Measurements from ENCODE around the gene TSEN2. TPM values are rescaled to one million over a fixed set of nuclear protein-coding genes. Genes with fewer than 3 reads are reported as not detected.

The TSEN2 gene
- total RNA-seq, 1 donor from 2014 or later, result 11.5 TPM

DNA sequence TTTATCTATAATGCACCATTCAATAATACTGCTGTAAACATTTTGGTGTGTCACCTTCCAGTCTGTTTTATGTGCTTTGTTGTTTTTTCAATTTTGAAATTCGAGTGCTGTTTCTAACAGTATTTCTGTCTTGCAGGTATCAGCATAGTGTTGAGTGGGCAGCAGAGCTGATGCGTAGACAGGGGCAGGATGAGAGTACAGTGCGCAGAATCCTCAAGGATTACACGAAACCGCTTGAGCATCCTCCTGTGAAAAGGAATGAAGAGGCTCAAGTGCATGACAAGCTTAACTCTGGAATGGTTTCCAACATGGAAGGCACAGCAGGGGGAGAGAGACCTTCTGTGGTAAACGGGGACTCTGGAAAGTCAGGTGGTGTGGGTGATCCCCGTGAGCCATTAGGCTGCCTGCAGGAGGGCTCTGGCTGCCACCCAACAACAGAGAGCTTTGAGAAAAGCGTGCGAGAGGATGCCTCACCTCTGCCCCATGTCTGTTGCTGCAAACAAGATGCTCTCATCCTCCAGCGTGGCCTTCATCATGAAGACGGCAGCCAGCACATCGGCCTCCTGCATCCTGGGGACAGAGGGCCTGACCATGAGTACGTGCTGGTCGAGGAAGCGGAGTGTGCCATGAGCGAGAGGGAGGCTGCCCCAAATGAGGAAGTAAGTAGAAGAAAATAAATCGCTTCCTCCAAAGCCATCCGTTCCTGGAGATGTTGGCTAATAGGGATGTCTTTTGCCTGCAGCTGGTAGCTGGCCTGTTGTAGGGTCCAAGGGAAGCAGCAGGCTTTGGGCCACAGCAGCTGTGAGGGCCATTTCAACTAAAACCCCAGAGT lies 19.1 kb downstream of the TSEN2 start:
- Mint-ChIP-seq H3K27ac (ENCODE audit: unreplicated experiment) (no peak overlapping the region), H3K9me3 (ENCODE audit: unreplicated experiment) (no peaks in the 10 kb centered on the region), H3K4me3 (ENCODE audit: unreplicated experiment) (no peak overlapping the region), H3K4me1 (ENCODE audit: unreplicated experiment) (peaks cover 20% of the 10 kb centered on the region), H3K27me3 (ENCODE audit: unreplicated experiment) (no peaks in the 10 kb centered on the region), H3K36me3 (ENCODE audit: unreplicated experiment) (peaks cover 18% of the 10 kb centered on the region)
- no peak for DNase-seq (ENCODE audit: extremely low spot score, unreplicated experiment)
- no peak for TF ChIP-seq CTCF (IDR thresholded peaks at IDR 0.05)

DNA sequence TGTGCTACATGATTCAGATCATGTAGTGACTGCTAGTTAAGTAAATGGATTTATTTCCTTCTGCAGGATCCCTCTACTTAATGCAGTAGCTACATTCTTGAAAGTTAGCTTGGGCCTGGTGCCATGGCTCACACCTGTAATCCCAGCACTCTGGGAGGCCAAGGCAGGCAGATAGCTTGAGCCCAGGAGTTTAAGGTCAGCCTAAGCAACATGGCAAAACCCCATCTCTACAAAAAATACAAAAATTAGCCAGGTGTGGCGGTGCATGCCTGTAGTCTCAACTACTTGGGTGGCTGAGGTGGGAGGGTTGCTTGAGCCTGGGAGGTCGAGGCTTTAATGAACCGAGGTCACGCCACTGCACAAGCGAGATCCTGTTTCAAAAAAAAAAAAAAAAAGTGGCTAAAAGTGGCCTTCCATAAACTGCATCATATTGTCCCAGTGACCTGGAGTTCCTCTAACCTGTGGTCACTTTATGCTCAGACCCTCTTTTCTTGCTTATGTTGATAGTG lies 22.0 kb downstream of the TSEN2 start:
- Mint-ChIP-seq H3K4me1 (ENCODE audit: unreplicated experiment) (peaks cover 44% of the 10 kb centered on the region), H3K36me3 (ENCODE audit: unreplicated experiment) (peaks cover 14% of the 10 kb centered on the region), H3K9me3 (ENCODE audit: unreplicated experiment) (no peaks in the 10 kb centered on the region), H3K27me3 (ENCODE audit: unreplicated experiment) (no peaks in the 10 kb centered on the region), H3K27ac (ENCODE audit: unreplicated experiment) (no peak overlapping the region), H3K4me3 (ENCODE audit: unreplicated experiment) (no peak overlapping the region)
- no peak for DNase-seq (ENCODE audit: extremely low spot score, unreplicated experiment)
- no peak for TF ChIP-seq CTCF (IDR thresholded peaks at IDR 0.05)

DNA sequence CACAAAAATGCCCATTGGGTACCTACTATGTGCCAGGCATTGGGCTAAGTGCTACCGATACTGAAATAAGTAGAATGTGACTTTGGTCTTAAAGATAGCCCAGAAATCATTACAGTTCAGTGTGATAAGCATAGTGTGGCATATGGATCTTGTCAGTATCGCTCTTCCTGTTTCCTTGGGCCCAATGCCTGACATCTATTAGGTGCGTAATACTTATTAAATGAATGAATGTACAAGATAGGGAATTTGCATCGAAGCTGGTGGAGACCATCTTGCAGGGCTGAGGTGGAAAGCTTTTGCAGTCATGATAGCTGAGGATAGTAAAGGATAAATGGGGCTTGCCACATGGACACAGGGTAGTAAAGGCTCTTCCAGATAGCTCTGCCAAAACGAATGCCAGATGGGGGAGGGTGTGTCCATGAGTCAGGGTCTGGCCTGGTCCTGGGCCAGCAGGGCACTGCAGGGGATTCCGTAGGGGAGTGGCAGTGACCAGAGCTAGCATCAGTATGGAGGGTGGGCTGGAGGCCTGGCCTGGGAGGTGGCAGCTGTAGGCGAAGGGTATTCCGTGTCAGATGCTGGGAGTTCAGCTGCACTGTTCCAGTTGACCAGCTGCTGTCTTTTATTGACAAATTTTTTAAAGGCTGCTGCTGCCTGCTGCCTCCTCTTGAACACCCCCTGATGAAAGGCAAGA lies 23.5 kb downstream of the TSEN2 start:
- TF ChIP-seq CTCF (IDR thresholded peaks at IDR 0.05), result no peak
- Mint-ChIP-seq H3K4me1 (ENCODE audit: unreplicated experiment) (peaks cover 38% of the 10 kb centered on the region), H3K27me3 (ENCODE audit: unreplicated experiment) (no peaks in the 10 kb centered on the region), H3K27ac (ENCODE audit: unreplicated experiment) (peak overlapping the region; percentile 92), H3K36me3 (ENCODE audit: unreplicated experiment) (peaks cover 11% of the 10 kb centered on the region), H3K4me3 (ENCODE audit: unreplicated experiment) (peak overlapping the region; percentile 49), H3K9me3 (ENCODE audit: unreplicated experiment) (no peaks in the 10 kb centered on the region)
- no peak for DNase-seq (ENCODE audit: extremely low spot score, unreplicated experiment)

GRCh38 chr3:12508291-12508700 lies 24.0 kb downstream of the TSEN2 start:
- Mint-ChIP-seq H3K9me3 (ENCODE audit: unreplicated experiment) (no peaks in the 10 kb centered on the region), H3K4me3 (ENCODE audit: unreplicated experiment) (peak overlapping the region; percentile 49), H3K27me3 (ENCODE audit: unreplicated experiment) (no peaks in the 10 kb centered on the region), H3K4me1 (ENCODE audit: unreplicated experiment) (peaks cover 38% of the 10 kb centered on the region), H3K27ac (ENCODE audit: unreplicated experiment) (peak overlapping the region; percentile 92), H3K36me3 (ENCODE audit: unreplicated experiment) (peaks cover 11% of the 10 kb centered on the region)
- TF ChIP-seq CTCF (IDR thresholded peaks at IDR 0.05), result no peak
- DNase-seq (ENCODE audit: extremely low spot score, unreplicated experiment), result no peak

GRCh38 chr3:12509466-12509865 lies 25.2 kb downstream of the TSEN2 start:
- Mint-ChIP-seq H3K9me3 (ENCODE audit: unreplicated experiment) (no peaks in the 10 kb centered on the region), H3K27me3 (ENCODE audit: unreplicated experiment) (no peaks in the 10 kb centered on the region), H3K27ac (ENCODE audit: unreplicated experiment) (peak overlapping the region; percentile 92), H3K4me3 (ENCODE audit: unreplicated experiment) (no peak overlapping the region), H3K4me1 (ENCODE audit: unreplicated experiment) (peaks cover 38% of the 10 kb centered on the region), H3K36me3 (ENCODE audit: unreplicated experiment) (peaks cover 12% of the 10 kb centered on the region)
- no peak for TF ChIP-seq CTCF (IDR thresholded peaks at IDR 0.05)
- no peak for DNase-seq (ENCODE audit: extremely low spot score, unreplicated experiment)

Measured in osteocyte (in vitro differentiated cells).